ENCODE data around the gene DCN.

DNA sequence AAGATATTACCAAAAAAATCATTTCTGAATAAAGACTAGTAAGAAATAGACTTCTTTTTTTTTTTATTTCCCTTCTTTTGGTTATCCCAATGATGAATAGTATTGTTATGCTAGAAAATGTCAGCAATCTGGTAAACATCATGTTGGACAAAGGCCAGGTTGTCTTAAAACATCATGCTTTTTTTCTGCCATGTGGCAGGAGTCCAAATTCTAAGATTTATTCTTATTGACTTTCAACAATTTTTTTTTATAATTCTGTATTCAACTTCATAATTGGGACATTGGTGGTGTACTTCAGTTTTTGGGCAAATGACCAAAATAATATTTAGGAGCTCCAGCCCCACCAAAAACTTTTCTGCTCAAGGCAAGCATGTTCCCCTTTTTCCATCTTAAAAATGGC is 10.5 kb downstream of the DCN start:
- no peak for TF ChIP-seq CTCF (conservative IDR thresholded peaks at IDR 0.05; ENCODE audit: low read length)
- TF ChIP-seq EZH2phosphoT487 (IDR thresholded peaks at IDR 0.05; ENCODE audit: borderline replicate concordance), result no peak

Measured in Loucy (cell line).